RWPE2 (cell line): ENCODE results near the gene REXO1.

Experiments
- ATAC-seq: fragments of 200-7000 bp; cut with Tn5 transposase; 3 replicates; pipeline ENCODE4 v1.9.1; 2021; ENCODE audit warnings: low read depth
- DNase-seq: peaks from one replicate; pipeline ENCODE4 v3.0.0-alpha.2; 2020; ENCODE audit warnings: low spot score
- H3K27ac ChIP-seq: fragments of 450-650 bp; 2 replicates; pipeline ENCODE4 v1.5.1; 2017; ENCODE audit warnings: mild to moderate bottlenecking; ENCODE audit not compliant: poor library complexity, severe bottlenecking
- H3K27me3 ChIP-seq: fragments of 250-450 bp; sonication (Bioruptor Pico); 2 replicates; pipeline ENCODE4 v1.5.1; 2021; ENCODE audit warnings: mild to moderate bottlenecking, moderate library complexity; ENCODE audit not compliant: insufficient read depth, poor library complexity, severe bottlenecking
- H3K36me3 ChIP-seq: fragments of 250-450 bp; sonication (Bioruptor Pico); 2 replicates; pipeline ENCODE4 v1.5.1; 2020; ENCODE audit warnings: low read depth, mild to moderate bottlenecking, moderate library complexity
- H3K4me1 ChIP-seq: fragments of 250-450 bp; sonication (Bioruptor Pico); 2 replicates; pipeline ENCODE4 v1.5.1; 2021; ENCODE audit warnings: mild to moderate bottlenecking, moderate library complexity; ENCODE audit not compliant: insufficient read depth, poor library complexity, severe bottlenecking
- H3K4me3 ChIP-seq: fragments of 250-450 bp; sonication (Bioruptor Pico); 2 replicates; pipeline ENCODE4 v1.5.1; 2021; ENCODE audit warnings: mild to moderate bottlenecking, moderate library complexity; ENCODE audit not compliant: severe bottlenecking
- H3K9me3 ChIP-seq: fragments of 250-450 bp; sonication (Bioruptor Pico); 2 replicates; pipeline ENCODE4 v1.5.1; 2021; ENCODE audit warnings: mild to moderate bottlenecking, moderate library complexity; ENCODE audit not compliant: severe bottlenecking
- TF ChIP-seq, protein P1 (sequence below): fragments of 450-650 bp; IDR thresholded peaks from one replicate; pipeline ENCODE4 v1.5.1; 2017; ENCODE audit warnings: mild to moderate bottlenecking, moderate library complexity; ENCODE audit not compliant: poor library complexity, severe bottlenecking

Gene REXO1, protein sequence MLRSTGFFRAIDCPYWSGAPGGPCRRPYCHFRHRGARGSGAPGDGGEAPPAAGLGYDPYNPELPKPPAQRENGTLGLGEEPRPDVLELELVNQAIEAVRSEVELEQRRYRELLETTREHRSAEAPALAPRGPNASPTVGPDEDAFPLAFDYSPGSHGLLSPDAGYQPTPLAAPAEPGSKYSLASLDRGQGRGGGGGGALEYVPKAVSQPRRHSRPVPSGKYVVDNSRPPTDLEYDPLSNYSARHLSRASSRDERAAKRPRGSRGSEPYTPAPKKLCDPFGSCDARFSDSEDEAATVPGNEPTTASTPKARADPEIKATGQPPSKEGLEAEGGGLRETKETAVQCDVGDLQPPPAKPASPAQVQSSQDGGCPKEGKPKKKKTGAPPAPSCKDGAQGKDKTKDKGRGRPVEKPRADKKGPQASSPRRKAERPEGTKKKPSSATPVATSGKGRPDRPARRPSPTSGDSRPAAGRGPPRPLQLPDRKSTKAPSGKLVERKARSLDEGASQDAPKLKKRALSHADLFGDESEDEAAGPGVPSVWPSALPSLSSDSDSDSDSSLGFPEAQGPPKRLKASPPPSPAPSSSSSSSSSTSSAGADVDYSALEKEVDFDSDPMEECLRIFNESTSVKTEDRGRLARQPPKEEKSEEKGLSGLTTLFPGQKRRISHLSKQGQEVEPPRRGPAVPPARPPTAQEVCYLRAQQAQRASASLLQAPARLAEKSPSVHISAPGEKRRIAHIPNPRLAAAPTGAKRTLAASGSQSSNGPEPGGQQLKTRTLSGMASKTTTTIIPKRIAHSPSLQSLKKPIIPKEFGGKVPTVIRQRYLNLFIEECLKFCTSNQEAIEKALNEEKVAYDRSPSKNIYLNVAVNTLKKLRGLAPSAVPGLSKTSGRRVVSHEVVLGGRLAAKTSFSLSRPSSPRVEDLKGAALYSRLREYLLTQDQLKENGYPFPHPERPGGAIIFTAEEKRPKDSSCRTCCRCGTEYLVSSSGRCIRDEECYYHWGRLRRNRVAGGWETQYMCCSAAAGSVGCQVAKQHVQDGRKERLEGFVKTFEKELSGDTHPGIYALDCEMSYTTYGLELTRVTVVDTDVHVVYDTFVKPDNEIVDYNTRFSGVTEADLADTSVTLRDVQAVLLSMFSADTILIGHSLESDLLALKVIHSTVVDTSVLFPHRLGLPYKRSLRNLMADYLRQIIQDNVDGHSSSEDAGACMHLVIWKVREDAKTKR

DNA sequence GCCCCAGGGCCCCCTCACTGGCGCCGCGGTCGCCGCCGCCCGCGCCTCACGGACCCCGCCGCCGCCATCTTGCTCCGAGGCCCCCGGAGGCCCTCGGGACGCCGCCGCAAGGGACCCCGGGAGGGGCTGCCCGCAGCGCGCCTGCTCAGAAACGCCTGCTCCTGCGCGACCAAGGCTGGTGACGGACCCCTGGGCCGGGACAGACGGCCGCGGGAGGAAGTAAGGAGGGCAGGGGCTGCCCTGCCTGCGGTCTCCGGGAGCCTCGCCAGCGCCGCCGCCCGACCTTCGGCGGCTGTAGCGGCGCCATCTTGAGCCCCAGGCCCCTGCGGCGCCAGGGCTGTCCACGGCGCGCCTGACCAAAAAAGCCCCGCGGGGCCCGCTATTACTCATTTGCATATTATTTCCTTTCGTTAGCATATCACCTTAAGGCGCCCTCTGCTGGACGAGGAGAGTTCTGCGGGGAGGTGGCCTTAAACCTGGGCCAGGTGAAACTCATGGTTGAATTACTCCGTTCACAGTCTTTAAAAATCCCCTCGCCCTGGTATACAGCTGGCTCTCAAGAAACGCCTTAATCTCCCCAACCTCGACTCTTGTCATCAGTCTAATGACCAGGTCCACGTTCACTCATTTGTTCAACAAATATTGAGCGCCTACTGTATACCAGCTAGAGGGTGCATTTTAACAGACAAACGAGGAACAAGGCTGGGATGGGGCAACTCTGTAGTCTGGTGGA, at the start of gene REXO1:
Gene REXO1 (minus strand): TSS at position 85 of the 733 bp plus-strand sequence. CDS start 125 bp downstream, outside the sequence.
- Histone ChIP-seq H3K27ac (peak within 1 kb of the TSS; percentile 81), H3K4me1 (no peaks in the 10 kb centered on the region), H3K36me3 (peaks cover 20% of the 10 kb centered on the region), H3K27me3 (no peaks in the 10 kb centered on the region), H3K4me3 (peak within 1 kb of the TSS; percentile 84), H3K9me3 (no peaks in the 10 kb centered on the region)
- TF ChIP-seq, protein P1, sequence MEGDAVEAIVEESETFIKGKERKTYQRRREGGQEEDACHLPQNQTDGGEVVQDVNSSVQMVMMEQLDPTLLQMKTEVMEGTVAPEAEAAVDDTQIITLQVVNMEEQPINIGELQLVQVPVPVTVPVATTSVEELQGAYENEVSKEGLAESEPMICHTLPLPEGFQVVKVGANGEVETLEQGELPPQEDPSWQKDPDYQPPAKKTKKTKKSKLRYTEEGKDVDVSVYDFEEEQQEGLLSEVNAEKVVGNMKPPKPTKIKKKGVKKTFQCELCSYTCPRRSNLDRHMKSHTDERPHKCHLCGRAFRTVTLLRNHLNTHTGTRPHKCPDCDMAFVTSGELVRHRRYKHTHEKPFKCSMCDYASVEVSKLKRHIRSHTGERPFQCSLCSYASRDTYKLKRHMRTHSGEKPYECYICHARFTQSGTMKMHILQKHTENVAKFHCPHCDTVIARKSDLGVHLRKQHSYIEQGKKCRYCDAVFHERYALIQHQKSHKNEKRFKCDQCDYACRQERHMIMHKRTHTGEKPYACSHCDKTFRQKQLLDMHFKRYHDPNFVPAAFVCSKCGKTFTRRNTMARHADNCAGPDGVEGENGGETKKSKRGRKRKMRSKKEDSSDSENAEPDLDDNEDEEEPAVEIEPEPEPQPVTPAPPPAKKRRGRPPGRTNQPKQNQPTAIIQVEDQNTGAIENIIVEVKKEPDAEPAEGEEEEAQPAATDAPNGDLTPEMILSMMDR: peak; percentile 92
- ATAC-seq (peak; percentile 58), DNase-seq (peak; percentile 86)

DNA sequence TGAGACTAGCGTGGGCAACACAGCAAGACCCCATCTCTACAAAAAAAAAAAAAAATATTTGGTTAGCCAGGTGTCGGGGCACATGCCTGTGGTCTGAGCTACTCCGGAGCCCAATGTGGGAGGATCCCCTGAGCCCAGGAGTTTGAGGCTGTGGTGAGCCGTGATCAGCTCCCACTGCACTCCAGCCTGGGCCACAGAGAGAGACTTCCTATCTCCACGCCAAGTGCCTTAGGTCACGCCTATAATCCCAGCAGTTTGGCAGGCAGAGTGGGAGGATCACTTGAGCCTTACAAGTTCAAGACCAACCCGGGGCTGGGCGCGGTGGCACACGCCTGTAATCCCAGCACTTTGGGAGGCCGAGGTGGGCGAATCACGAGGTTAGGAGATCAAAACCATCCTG, 48.2 kb upstream of the REXO1 start:
- Histone ChIP-seq H3K4me1 (no peaks in the 10 kb centered on the region), H3K36me3 (no peaks in the 10 kb centered on the region), H3K27me3 (no peaks in the 10 kb centered on the region), H3K27ac (no peak overlapping the region), H3K4me3 (no peak overlapping the region), H3K9me3 (no peaks in the 10 kb centered on the region)
- no peak for ATAC-seq
- no peak for DNase-seq
- TF ChIP-seq, protein P1: no peak

DNA sequence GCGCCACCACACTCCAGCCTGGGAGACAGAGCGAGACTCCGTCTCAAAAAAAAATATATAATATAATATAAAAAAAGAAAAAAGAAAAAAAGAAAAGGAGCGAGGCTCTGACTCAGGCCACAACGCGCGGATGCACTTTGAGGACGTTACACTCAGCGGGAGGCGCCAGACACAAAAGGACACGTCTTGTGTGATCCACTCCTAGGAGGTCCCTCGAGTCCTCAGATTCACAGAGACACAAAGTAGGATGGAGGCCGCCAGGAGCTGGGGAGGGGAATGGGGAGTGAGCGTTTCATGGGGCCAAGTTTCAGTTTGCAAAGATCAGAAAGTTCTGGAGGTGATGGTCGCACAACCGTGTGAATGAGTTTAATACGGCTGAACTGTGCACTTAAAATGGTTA, 45.5 kb upstream of the REXO1 start:
- Histone ChIP-seq H3K4me3 (no peak overlapping the region), H3K4me1 (no peaks in the 10 kb centered on the region)
- no peak for ATAC-seq

DNA sequence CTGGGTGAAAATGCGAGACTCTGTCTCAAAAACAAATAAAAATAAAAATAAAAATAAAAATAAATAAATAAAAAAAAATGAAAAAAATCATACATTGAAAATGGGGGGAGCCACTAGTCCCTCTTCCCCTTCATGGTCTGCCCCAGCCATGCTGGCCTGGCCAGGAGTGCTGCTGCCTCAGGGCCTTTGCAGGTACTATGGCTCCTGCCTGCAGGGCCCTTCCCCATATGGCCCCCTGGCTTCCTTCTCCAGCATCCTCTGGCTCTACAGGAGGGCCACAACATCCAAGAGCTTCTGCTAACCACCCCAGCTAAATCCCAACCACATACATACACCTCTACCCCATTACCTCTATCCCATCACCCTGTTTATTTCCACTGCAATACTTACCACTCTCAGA, 41.6 kb upstream of the REXO1 start:
- ATAC-seq: no peak
- Histone ChIP-seq H3K36me3 (no peaks in the 10 kb centered on the region), H3K27me3 (no peaks in the 10 kb centered on the region), H3K27ac (no peak overlapping the region), H3K4me1 (no peaks in the 10 kb centered on the region), H3K9me3 (no peaks in the 10 kb centered on the region), H3K4me3 (no peak overlapping the region)
- DNase-seq: no peak
- TF ChIP-seq, protein P1: no peak

More for the DNA sequence above, 45.5 kb upstream of the REXO1 start:
- no peaks in the 10 kb centered on the region for H3K36me3 ChIP-seq
- no peak overlapping the region for H3K27ac ChIP-seq
- no peaks in the 10 kb centered on the region for H3K27me3 ChIP-seq
- TF ChIP-seq, protein P1: no peak
- DNase-seq: no peak
- H3K9me3 ChIP-seq: no peaks in the 10 kb centered on the region
